ENCODE measurements around the gene UBE2C.

UBE2C gene

GRCh38 chr20:45861221-45862075, 49.0 kb downstream of the UBE2C start:
- DNase-seq: no peak

GRCh38 chr20:45863543-45864470, 51.4 kb downstream of the UBE2C start:
- DNase-seq: no peak

DNA sequence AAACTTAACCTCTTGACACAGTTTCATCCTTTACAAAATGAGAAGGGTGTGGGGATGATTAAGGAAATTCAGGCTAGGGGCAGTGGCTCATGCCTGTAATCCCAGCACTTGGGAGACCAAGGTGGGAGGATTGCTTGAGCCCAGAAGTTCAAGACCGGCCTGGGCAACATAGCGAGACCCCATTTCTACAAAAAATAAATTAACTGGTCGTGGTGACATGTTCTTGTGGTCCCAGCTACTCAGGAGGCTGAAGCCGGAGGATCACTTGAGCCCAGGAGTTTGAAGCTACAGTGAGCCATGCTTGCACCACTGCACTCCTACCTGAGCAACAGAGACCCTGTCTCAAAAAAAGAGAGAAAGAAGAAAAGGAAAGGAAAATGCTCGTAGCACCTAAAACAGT, 54.0 kb downstream of the UBE2C start:
- DNase-seq: no peak

Data from stimulated activated CD4-positive, alpha-beta T cell treated with anti-CD3 and anti-CD28 coated beads, Interleukin-4, amount 100 ng/mL, for 4 hours (primary cell).